BLaER1 treated with 17β-estradiol and CSF1 and Interleukin-3, amounts not matched to agents 10 nM and 100 nM (cell line): ENCODE data around the gene VSIG10.
A peak's percentile ranks its signal among the peaks of the same experiment; 100 is the strongest.

ENCODE experiments used
- H3K27ac ChIP-seq, 11 experiments: shearing (Covaris generic); formaldehyde crosslinking; 2 replicates each; pipeline ENCODE4 v1.8.1; 2022
- H3K27me3 ChIP-seq, 11 experiments: shearing (Covaris generic); formaldehyde crosslinking; 2 replicates each; pipeline ENCODE4 v1.8.1; 2022
- H3K36me3 ChIP-seq, 11 experiments: shearing (Covaris generic); formaldehyde crosslinking; 2 replicates each; pipeline ENCODE4 v1.8.1; 2022
- H3K4me1 ChIP-seq, 10 experiments: shearing (Covaris generic); formaldehyde crosslinking; 2 replicates each; pipeline ENCODE4 v1.8.1; 2022
- H3K4me2 ChIP-seq, 11 experiments: shearing (Covaris generic); formaldehyde crosslinking; 2 replicates each; pipeline ENCODE4 v1.8.1; 2022
- H3K4me3 ChIP-seq, 10 experiments: shearing (Covaris generic); formaldehyde crosslinking; 2 replicates each; pipeline ENCODE4 v1.8.1; 2022
- H3K9ac ChIP-seq, 11 experiments: shearing (Covaris generic); formaldehyde crosslinking; 2 replicates each; pipeline ENCODE4 v1.8.1; 2022
- H3K9me3 ChIP-seq, 11 experiments: shearing (Covaris generic); formaldehyde crosslinking; replicated peaks in 1 of 11; 2 replicates each; pipeline ENCODE4 v1.8.1; 2022
- H4K20me1 ChIP-seq, 11 experiments: shearing (Covaris generic); formaldehyde crosslinking; 2 replicates each; pipeline ENCODE4 v1.8.1; 2022
- Cebpa-rat ChIP-seq, 11 experiments: shearing (Covaris generic); IDR thresholded peaks; 2 replicates each; pipeline ENCODE4 v1.8.1; 2022

The VSIG10 gene, protein sequence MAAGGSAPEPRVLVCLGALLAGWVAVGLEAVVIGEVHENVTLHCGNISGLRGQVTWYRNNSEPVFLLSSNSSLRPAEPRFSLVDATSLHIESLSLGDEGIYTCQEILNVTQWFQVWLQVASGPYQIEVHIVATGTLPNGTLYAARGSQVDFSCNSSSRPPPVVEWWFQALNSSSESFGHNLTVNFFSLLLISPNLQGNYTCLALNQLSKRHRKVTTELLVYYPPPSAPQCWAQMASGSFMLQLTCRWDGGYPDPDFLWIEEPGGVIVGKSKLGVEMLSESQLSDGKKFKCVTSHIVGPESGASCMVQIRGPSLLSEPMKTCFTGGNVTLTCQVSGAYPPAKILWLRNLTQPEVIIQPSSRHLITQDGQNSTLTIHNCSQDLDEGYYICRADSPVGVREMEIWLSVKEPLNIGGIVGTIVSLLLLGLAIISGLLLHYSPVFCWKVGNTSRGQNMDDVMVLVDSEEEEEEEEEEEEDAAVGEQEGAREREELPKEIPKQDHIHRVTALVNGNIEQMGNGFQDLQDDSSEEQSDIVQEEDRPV

DNA sequence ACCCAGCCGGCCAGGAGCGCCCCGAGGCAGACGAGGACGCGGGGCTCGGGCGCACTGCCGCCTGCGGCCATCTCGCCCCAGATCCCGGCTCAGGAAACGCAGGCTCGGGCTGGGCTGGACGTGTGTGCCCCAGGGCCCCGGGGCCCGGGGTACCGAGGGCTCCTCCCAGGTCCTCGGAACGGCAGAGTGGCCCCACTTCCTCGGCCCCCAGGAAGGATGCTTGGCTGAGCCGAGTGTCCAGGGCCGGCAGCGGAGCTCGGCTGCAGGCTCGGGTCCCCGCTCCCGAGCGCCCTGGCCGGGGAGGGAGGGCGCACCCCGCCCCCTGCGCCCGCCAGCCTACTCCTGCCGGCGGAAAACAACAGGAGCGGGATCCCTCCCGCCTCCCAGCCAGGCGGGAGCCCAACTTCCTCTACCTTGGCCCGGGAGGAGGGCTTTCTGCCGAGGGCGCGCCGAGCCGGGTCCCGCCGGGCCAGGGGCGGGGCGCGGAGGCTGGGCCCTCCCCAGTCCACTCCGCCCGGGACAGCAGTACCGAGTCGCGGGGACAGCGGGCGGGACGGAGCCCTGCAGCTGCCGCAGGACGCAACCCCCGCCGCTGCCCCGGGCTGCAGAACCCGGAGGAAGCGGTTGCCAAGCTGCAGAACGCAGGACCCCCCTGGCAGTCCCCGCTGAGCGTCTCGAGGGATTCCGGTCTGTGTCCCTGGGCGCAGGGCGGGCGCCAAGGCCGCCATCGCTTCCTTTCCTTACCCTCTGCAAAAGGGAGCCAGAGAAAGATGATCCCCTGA, at the start of gene VSIG10:
Gene VSIG10, minus strand, starts transcription at position 411 of the 782 bp plus-strand sequence. Its CDS starts 340 bp downstream, at position 71.
- Histone ChIP-seq H3K9ac (peak within 1 kb of the TSS; percentile 74 to 89 (median 87)), H3K27ac (peak within 1 kb of the TSS; percentile 25 to 88 (median 82); a peak in 21 of 22 replicates)
- TF ChIP-seq Cebpa-rat (IDR thresholded peaks at IDR 0.05), result no peak

DNA sequence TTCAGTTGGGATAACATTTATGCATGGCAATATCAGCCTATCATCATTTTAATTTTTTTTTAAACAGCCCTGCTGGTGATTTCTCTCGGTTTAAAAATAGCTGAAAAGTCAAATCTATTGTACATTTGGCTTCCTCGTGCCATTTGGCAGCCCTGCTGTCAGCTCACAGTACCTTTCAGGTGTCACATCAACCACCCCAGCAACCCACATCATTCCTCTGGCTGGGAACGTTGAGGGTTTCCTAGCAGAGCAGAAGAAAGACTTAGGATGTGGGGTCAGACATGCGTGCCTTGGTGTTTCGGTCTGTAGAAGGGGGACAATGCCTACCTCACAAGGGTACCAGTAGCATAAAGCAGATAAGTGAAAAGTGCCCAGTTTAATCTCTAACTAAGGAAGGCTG, 47.9 kb upstream of the VSIG10 start:
- H3K36me3 ChIP-seq, result peaks cover 62 to 99% (median 68%) of the 10 kb centered on the region in 11 experiments
- H3K9ac ChIP-seq, result no peak overlapping the region
- no peaks in the 10 kb centered on the region for H3K27me3 ChIP-seq
- no peak overlapping the region for H3K4me2 ChIP-seq
- H3K4me3 ChIP-seq, result no peak overlapping the region
- TF ChIP-seq Cebpa-rat (IDR thresholded peaks at IDR 0.05), result no peak
- no peak overlapping the region for H3K27ac ChIP-seq
- H3K9me3 ChIP-seq, result no peaks in the 10 kb centered on the region
- H3K4me1 ChIP-seq, result no peaks in the 10 kb centered on the region
- peaks cover 0 to 19% (median 6%) of the 10 kb centered on the region in 11 experiments; a peak in 8 of 22 replicates for H4K20me1 ChIP-seq

More for the DNA sequence above, at the start of gene VSIG10:
- no peaks in the 10 kb centered on the region for H3K27me3 ChIP-seq
- peaks cover 10 to 44% (median 31%) of the 10 kb centered on the region in 10 experiments; a peak in 19 of 20 replicates for H3K4me1 ChIP-seq
- peaks cover 0 to 8% (median 5%) of the 10 kb centered on the region in 11 experiments; a peak in 4 of 22 replicates for H4K20me1 ChIP-seq
- peak within 1 kb of the TSS; percentile 79 to 99 (median 92) for H3K4me3 ChIP-seq
- H3K9me3 ChIP-seq, result no peaks in the 10 kb centered on the region
- H3K36me3 ChIP-seq, result peaks cover 0 to 13% (median 6%) of the 10 kb centered on the region in 11 experiments; a peak in 4 of 22 replicates
- peak within 1 kb of the TSS; percentile 84 to 99 (median 95) for H3K4me2 ChIP-seq

DNA sequence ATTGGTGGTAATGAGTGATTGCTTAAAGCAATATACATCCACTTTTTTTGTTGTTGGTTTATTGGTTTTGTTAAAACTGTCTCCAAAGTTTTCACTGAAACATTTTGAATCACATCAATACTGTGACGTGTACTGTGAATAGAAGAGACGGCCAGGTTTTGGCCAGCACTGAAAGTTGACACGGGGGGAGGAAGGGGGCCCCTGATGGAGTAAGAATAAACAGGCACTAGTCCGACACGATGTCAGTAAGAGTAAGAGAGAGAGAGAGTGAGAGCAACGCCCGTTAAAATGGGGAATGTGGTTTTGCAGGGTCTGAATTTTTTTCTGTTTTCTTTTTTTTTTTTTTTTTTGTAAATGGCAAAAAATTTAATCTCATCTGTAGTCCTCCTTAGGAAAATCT, 46.8 kb upstream of the VSIG10 start:
- H3K36me3 ChIP-seq, result peaks cover 62 to 99% (median 75%) of the 10 kb centered on the region in 11 experiments
- TF ChIP-seq Cebpa-rat (IDR thresholded peaks at IDR 0.05), result no peak
- no peak overlapping the region for H3K9ac ChIP-seq
- peaks cover 0 to 24% (median 6%) of the 10 kb centered on the region in 11 experiments; a peak in 10 of 22 replicates for H4K20me1 ChIP-seq
- H3K4me1 ChIP-seq, result peaks cover 0 to 5% (median 1%) of the 10 kb centered on the region in 10 experiments; a peak in 8 of 20 replicates
- H3K27ac ChIP-seq, result no peak overlapping the region
- no peak overlapping the region for H3K4me3 ChIP-seq
- no peaks in the 10 kb centered on the region for H3K9me3 ChIP-seq
- H3K27me3 ChIP-seq, result no peaks in the 10 kb centered on the region
- H3K4me2 ChIP-seq, result no peak overlapping the region

DNA sequence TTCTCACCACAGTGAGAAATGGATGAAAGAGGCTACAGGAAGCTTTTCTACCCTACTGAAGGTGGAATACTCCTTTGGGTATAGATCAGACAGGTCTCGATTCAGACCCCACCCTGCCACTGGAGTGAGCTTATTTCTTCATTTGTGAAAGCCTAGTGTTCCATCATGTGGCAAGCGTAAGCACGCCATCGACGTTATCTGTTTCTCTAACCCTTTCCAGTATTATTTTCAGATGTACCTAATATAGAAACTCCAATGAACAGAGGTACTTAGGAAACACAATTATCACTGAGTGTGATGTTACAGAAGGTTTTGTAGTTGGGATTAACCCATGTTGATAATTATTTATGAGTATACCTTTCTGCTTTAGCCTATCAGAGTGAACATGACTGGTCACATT, 44.5 kb upstream of the VSIG10 start:
- Histone ChIP-seq H3K9me3 (no peaks in the 10 kb centered on the region), H3K27me3 (no peaks in the 10 kb centered on the region), H4K20me1 (peaks cover 3 to 48% (median 11%) of the 10 kb centered on the region in 11 experiments; a peak in 14 of 22 replicates), H3K27ac (no peak overlapping the region), H3K4me3 (no peak overlapping the region), H3K9ac (no peak overlapping the region), H3K4me2 (no peak overlapping the region), H3K36me3 (peaks cover 78 to 100% (median 93%) of the 10 kb centered on the region in 11 experiments), H3K4me1 (peaks cover 0 to 20% (median 10%) of the 10 kb centered on the region in 10 experiments; a peak in 10 of 20 replicates)
- TF ChIP-seq Cebpa-rat (IDR thresholded peaks at IDR 0.05), result no peak

DNA sequence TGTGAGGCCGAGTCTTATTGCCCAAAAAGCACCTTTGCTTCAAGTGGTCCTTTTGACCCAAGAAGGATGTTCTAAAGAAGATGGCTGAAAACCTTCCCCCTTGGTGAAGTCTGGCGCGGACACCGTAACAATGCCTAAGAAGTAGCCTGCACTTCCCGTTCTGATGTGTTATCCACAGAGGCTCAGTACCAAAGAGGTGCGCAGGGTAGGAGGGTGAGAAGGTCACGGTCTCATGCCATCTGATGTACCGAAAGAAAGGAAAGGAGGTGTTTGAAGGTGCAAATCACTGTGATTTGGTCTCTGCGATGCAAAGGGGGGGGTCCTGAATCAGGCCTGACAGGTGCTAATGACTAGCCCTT, 42.0 kb upstream of the VSIG10 start:
- Histone ChIP-seq H3K9ac (peak overlapping the region in 1 of 11 experiments; percentile 39; a peak in 1 of 22 replicates), H3K27ac (peak overlapping the region in 4 of 11 experiments; percentile 25 to 41 (median 36); a peak in 5 of 22 replicates), H4K20me1 (peaks cover 0 to 73% (median 12%) of the 10 kb centered on the region in 11 experiments; a peak in 12 of 22 replicates), H3K9me3 (no peaks in the 10 kb centered on the region), H3K36me3 (peaks cover 78 to 100% (median 94%) of the 10 kb centered on the region in 11 experiments), H3K4me2 (peak overlapping the region in 5 of 11 experiments; percentile 25 to 59 (median 55); a peak in 9 of 22 replicates), H3K27me3 (no peaks in the 10 kb centered on the region), H3K4me3 (no peak overlapping the region), H3K4me1 (peaks cover 0 to 20% (median 10%) of the 10 kb centered on the region in 10 experiments; a peak in 10 of 20 replicates)
- no peak for TF ChIP-seq Cebpa-rat (IDR thresholded peaks at IDR 0.05)

DNA sequence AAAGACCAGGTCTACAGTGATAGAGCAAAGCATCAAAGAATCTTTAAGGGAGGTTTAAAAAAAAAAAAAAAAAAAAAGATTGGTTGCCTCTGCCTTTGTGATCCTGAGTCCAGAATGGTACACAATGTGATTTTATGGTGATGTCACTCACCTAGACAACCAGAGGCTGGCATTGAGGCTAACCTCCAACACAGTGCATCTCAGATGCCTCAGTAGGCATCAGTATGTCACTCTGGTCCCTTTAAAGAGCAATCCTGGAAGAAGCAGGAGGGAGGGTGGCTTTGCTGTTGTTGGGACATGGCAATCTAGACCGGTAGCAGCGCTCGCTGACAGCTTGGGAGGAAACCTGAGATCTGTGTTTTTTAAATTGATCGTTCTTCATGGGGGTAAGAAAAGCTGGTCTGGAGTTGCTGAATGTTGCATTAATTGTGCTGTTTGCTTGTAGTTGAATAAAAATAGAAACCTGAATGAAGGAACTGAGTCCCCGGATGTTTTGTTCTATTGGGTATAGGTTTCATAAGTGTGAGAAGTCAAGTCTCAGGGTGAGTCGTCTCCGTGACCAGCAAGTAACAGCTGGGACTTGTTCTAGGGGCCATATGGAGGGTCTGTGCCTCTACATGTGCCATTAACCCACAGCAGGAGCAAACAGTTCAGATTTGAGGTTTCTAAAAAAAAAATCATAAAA, 41.4 kb upstream of the VSIG10 start:
- no peaks in the 10 kb centered on the region for H3K9me3 ChIP-seq
- TF ChIP-seq Cebpa-rat (IDR thresholded peaks at IDR 0.05), result no peak
- H3K27me3 ChIP-seq, result no peaks in the 10 kb centered on the region
- H3K9ac ChIP-seq, result peak overlapping the region in 3 of 11 experiments; percentile 24 to 39 (median 35); a peak in 4 of 22 replicates
- H3K4me3 ChIP-seq, result no peak overlapping the region
- peaks cover 79 to 100% (median 95%) of the 10 kb centered on the region in 11 experiments for H3K36me3 ChIP-seq
- H3K4me2 ChIP-seq, result peak overlapping the region in 5 of 11 experiments; percentile 25 to 59 (median 55); a peak in 11 of 22 replicates
- peak overlapping the region in 4 of 11 experiments; percentile 25 to 41 (median 36); a peak in 5 of 22 replicates for H3K27ac ChIP-seq
- H4K20me1 ChIP-seq, result peaks cover 0 to 78% (median 12%) of the 10 kb centered on the region in 11 experiments; a peak in 12 of 22 replicates
- peaks cover 0 to 20% (median 10%) of the 10 kb centered on the region in 10 experiments; a peak in 10 of 20 replicates for H3K4me1 ChIP-seq

DNA sequence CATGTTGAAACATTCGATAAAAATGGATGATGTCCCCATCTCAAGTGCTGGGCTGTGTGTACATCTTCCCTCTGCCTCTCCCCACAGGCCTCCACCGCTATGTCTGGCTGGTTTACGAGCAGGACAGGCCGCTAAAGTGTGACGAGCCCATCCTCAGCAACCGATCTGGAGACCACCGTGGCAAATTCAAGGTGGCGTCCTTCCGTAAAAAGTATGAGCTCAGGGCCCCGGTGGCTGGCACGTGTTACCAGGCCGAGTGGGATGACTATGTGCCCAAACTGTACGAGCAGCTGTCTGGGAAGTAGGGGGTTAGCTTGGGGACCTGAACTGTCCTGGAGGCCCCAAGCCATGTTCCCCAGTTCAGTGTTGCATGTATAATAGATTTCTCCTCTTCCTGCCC, 40.7 kb upstream of the VSIG10 start:
- no peak for TF ChIP-seq Cebpa-rat (IDR thresholded peaks at IDR 0.05)
- H3K4me1 ChIP-seq, result peaks cover 0 to 22% (median 10%) of the 10 kb centered on the region in 10 experiments; a peak in 10 of 20 replicates
- H3K27me3 ChIP-seq, result no peaks in the 10 kb centered on the region
- H3K27ac ChIP-seq, result 0 out of 22 replicates have a peak overlapping the region, but pooled peaks of 1 of the 11 experiments have one; percentile 13
- H4K20me1 ChIP-seq, result peaks cover 0 to 85% (median 18%) of the 10 kb centered on the region in 11 experiments; a peak in 15 of 22 replicates
- peaks cover 85 to 100% (median 98%) of the 10 kb centered on the region in 11 experiments for H3K36me3 ChIP-seq
- H3K4me3 ChIP-seq, result no peak overlapping the region
- no peaks in the 10 kb centered on the region for H3K9me3 ChIP-seq
- H3K9ac ChIP-seq, result peak overlapping the region in 1 of 11 experiments; percentile 24; a peak in 1 of 22 replicates
- peak overlapping the region in 1 of 11 experiments; percentile 55; a peak in 1 of 22 replicates for H3K4me2 ChIP-seq

DNA sequence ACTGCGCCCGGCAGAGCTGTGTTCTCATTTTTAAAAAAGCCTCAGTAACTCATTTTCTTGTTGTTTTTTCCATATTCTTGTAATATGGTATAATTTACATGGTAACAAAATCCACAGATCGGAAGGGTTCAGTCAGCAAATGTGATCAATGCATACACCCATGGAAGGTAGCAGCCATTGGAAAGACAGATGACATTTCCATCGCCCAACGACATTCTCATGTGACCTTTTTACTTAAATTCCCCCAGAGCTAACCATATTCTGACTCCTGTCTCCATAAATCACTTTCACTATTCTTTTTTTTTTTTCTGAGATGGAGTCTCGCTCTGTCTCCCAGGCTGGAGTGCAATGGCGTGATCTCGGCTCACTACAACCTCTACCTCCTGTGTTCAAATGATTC, 37.0 kb upstream of the VSIG10 start:
- peaks cover 14 to 47% (median 29%) of the 10 kb centered on the region in 10 experiments for H3K4me1 ChIP-seq
- TF ChIP-seq Cebpa-rat (IDR thresholded peaks at IDR 0.05), result no peak
- H3K27ac ChIP-seq, result no peak overlapping the region
- H3K9ac ChIP-seq, result no peak overlapping the region
- H3K9me3 ChIP-seq, result no peaks in the 10 kb centered on the region
- H3K4me2 ChIP-seq, result no peak overlapping the region
- no peaks in the 10 kb centered on the region for H3K27me3 ChIP-seq
- H4K20me1 ChIP-seq, result peaks cover 9 to 97% (median 30%) of the 10 kb centered on the region in 11 experiments; a peak in 17 of 22 replicates
- peaks cover 67 to 88% (median 85%) of the 10 kb centered on the region in 11 experiments for H3K36me3 ChIP-seq
- H3K4me3 ChIP-seq, result no peak overlapping the region
